Transverse colon (tissue), 4 donors: ENCODE measurements around the gene PLTP. TPM values are rescaled to one million over a fixed set of nuclear protein-coding genes. Genes with fewer than 3 reads are reported as not detected.

Experiments used
- DNase-seq: peaks from one replicate; pipeline ENCODE4 v3.0.0-alpha.2; 2019
- H3K27ac ChIP-seq, 4 donors: fragments of 200-600 bp; sonication (generic); 2 replicates each; pipeline ENCODE4 v1.5.1; 2016 to 2018; ENCODE audit warnings: inconsistent platforms in 4 of 4
- H3K27me3 ChIP-seq: fragments of 200-600 bp; sonication (generic); 2 replicates; pipeline ENCODE4 v1.5.1; 2017; ENCODE audit warnings: inconsistent platforms
- H3K36me3 ChIP-seq, 4 donors: fragments of 200-600 bp; sonication (generic); 2 replicates each; pipeline ENCODE4 v1.5.1; 2017 to 2019; ENCODE audit warnings: inconsistent platforms in 4 of 4
- H3K4me1 ChIP-seq, 4 donors: fragments of 200-600 bp; sonication (generic); 2 replicates each; pipeline ENCODE4 v1.5.1; 2017 to 2020; ENCODE audit warnings: inconsistent platforms in 4 of 4
- H3K4me3 ChIP-seq, 4 donors: fragments of 200-600 bp; sonication (generic); 1 replicate in 1 of 4; 2 replicates in 3 of 4; pipeline versions ENCODE4 v1.5.1 to v1.6.1; 2017 to 2019; ENCODE audit warnings: inconsistent platforms in 4 of 4
- H3K9me3 ChIP-seq, 2 donors: fragments of 200-600 bp; sonication (generic); 2 replicates each; pipeline ENCODE4 v1.5.1; 2017 to 2019; ENCODE audit warnings: inconsistent platforms in 2 of 2
- CTCF ChIP-seq, 5 experiments: fragments of 200-600 bp in 3 of 5; fragments of 450-650 bp in 2 of 5; sonication (generic) in 3 of 5; IDR thresholded peaks; 1 replicate in 2 of 5; 2 replicates in 3 of 5; pipeline ENCODE4 v1.5.1; 2016 to 2017; ENCODE audit warnings: antibody characterized with exemption in 5 of 5, inconsistent platforms in 3 of 5, mild to moderate bottlenecking in 2 of 5, moderate library complexity in 1 of 5
- EP300 ChIP-seq: sonication (generic); formaldehyde crosslinking; IDR thresholded peaks from one replicate; pipeline ENCODE4 v1.6.1; 2017; ENCODE audit warnings: antibody characterized with exemption, low read depth
- POLR2A ChIP-seq: fragments of 450-650 bp; IDR thresholded peaks from one replicate; pipeline ENCODE4 v1.6.1; 2016; ENCODE audit warnings: antibody characterized with exemption, mild to moderate bottlenecking, moderate library complexity
- POLR2AphosphoS5 ChIP-seq, 3 donors: sonication (generic); formaldehyde crosslinking; IDR thresholded peaks; one replicate each; pipeline ENCODE4 v1.6.1; 2016; ENCODE audit warnings: antibody characterized with exemption in 3 of 3
- WGBS, 2 donors: methylation state at CpG; one replicate each; pipeline ENCODE4 v1.1.5; 2018; ENCODE audit warnings: low coverage in 1 of 2; 5-methylcytosine and 5-hydroxymethylcytosine counted together
- in situ Hi-C, 4 donors: fragments of 200-750 bp; cut with MboI; loops; one replicate each; pipeline versions ENCODE4 v1.15.0 to v1.15.1; 2017; ENCODE audit warnings: low sequenced_read_pairs in 3 of 4, low pct_ligation_motif_present in 1 of 4, low pct_unique_long_range_greater_than_20kb in 1 of 4
- intact Hi-C: fragments of 100-400 bp; cut with DNase I; formaldehyde crosslinking; loops from one replicate; pipeline ENCODE4 v1.15.1; 2023; ENCODE audit warnings: low total_unique reads
- total RNA-seq, 4 donors: library from RNA; depleted of rRNA; stranded (reverse); fragments of >200 nt; gene quantifications; one replicate each; pipeline ENCODE4 v1.1.0, GENCODE V29; 2016

PLTP gene
- total RNA-seq, 4 donors from 2014 or later, result 17.7 to 79.9 (median 59.9) TPM

GRCh38 chr20:45899046-45899835 is 12.7 kb downstream of the PLTP start:
- no peak for DNase-seq
- in situ Hi-C loops, result no loop called here
- H3K4me3 ChIP-seq, result no peak overlapping the region
- H3K4me1 ChIP-seq, result no peaks in the 10 kb centered on the region
- H3K27ac ChIP-seq, result no peak overlapping the region
- H3K9me3 ChIP-seq, result no peaks in the 10 kb centered on the region
- WGBS, 2 donors, result 79 to 87% methylated on average over 3 to 13 of the region's 13 CpGs
- H3K27me3 ChIP-seq, result no peaks in the 10 kb centered on the region
- intact Hi-C loops, result loop anchor here (10.0 kb wide), 1 partner anchor 104 kb away; the partner anchor contains the start of genes DNTTIP1 and WFDC3
- H3K36me3 ChIP-seq, result peaks cover 0 to 33% (median 6%) of the 10 kb centered on the region in 4 donors
- TF ChIP-seq POLR2A, result no peak
- no peak for TF ChIP-seq EP300
- TF ChIP-seq CTCF (IDR thresholded peaks at IDR 0.05), result no peak
- no peak for TF ChIP-seq POLR2AphosphoS5 (IDR thresholded peaks at IDR 0.05)

GRCh38 chr20:45898285-45898684 is 13.7 kb downstream of the PLTP start:
- Histone ChIP-seq H3K9me3 (no peaks in the 10 kb centered on the region), H3K27ac (no peak overlapping the region), H3K36me3 (peaks cover 0 to 37% (median 6%) of the 10 kb centered on the region in 4 donors), H3K27me3 (no peaks in the 10 kb centered on the region), H3K4me1 (peaks cover 0 to 5% (median 4%) of the 10 kb centered on the region in 4 donors), H3K4me3 (no peak overlapping the region)
- intact Hi-C loops (loop anchor here (10.0 kb wide), 1 partner anchor 103 kb away; the partner anchor contains the start of genes DNTTIP1 and WFDC3), in situ Hi-C loops (no loop called here)
- TF ChIP-seq POLR2AphosphoS5 (IDR thresholded peaks at IDR 0.05), result no peak
- TF ChIP-seq POLR2A, result no peak
- TF ChIP-seq EP300, result no peak
- no peak for TF ChIP-seq CTCF (IDR thresholded peaks at IDR 0.05)
- DNase-seq, result no peak
- WGBS, 2 donors, result 91% methylated on average over 12 of the region's 12 CpGs; no CpG with 5 or more reads in 1 of the 2 donors

- Histone ChIP-seq H3K27me3 (no peaks in the 10 kb centered on the region), H3K4me3 (no peak overlapping the region), H3K4me1 (peaks cover 5 to 11% (median 10%) of the 10 kb centered on the region in 4 donors), H3K9me3 (no peaks in the 10 kb centered on the region), H3K36me3 (peaks cover 0 to 37% (median 6%) of the 10 kb centered on the region in 4 donors), H3K27ac (no peak overlapping the region)
- TF ChIP-seq POLR2A (no peak), CTCF (IDR thresholded peaks at IDR 0.05) (no peak), EP300 (no peak)
- intact Hi-C loops, result loop anchor here (10.0 kb wide), 1 partner anchor 103 kb away; the partner anchor contains the start of genes DNTTIP1 and WFDC3
- in situ Hi-C loops, result no loop called here
- no peak for DNase-seq
- 92% methylated on average over 7 of the region's 7 CpGs; no CpG with 5 or more reads in 1 of the 2 donors for WGBS, 2 donors
These were observed 14.3 kb downstream of the PLTP start for GRCh38 chr20:45897692-45898091.

- no peak overlapping the region for H3K4me3 ChIP-seq
- in situ Hi-C loops, result no loop called here
- H3K36me3 ChIP-seq, result peaks cover 0 to 37% (median 6%) of the 10 kb centered on the region in 4 donors
- no peak overlapping the region for H3K27ac ChIP-seq
- peaks cover 9 to 15% (median 14%) of the 10 kb centered on the region in 4 donors for H3K4me1 ChIP-seq
- 83% methylated on average over 2 of the region's 2 CpGs; no CpG with 5 or more reads in 1 of the 2 donors for WGBS, 2 donors
- H3K9me3 ChIP-seq, result no peaks in the 10 kb centered on the region
- no peak for DNase-seq
- no peaks in the 10 kb centered on the region for H3K27me3 ChIP-seq
- TF ChIP-seq CTCF (IDR thresholded peaks at IDR 0.05) (no peak), POLR2A (no peak), EP300 (no peak), POLR2AphosphoS5 (IDR thresholded peaks at IDR 0.05) (no peak)
- intact Hi-C loops, result loop anchor here (10.0 kb wide), 1 partner anchor 102 kb away; the partner anchor contains the start of genes DNTTIP1 and WFDC3
These were observed 14.7 kb downstream of the PLTP start for GRCh38 chr20:45897289-45897688.
